WTC11 (cell line): ENCODE results near the gene CNFN. TPM values are rescaled to one million over a fixed set of nuclear protein-coding genes. Genes with fewer than 3 reads are reported as not detected.
A peak's percentile ranks its signal among the peaks of the same experiment; 100 is the strongest.

Experiments
- ATAC-seq: fragments of 200-7000 bp; cut with Tn5 transposase; 2 replicates; pipeline ENCODE4 v1.10.0; 2021; ENCODE audit warnings: mild to moderate bottlenecking, moderate library complexity
- CTCF ChIA-PET: fragments of 300-600 bp; sonication (Branson Sonifier 250); formaldehyde crosslinking; loops from one replicate; lab custom pipeline; 2021; ENCODE audit warnings: antibody characterized with exemption; lab: Charles Lee
- POLR2A ChIA-PET: fragments of 350-600 bp; sonication (Branson Sonifier 250); formaldehyde crosslinking; loops from one replicate; lab custom pipeline; 2021; ENCODE audit warnings: antibody characterized with exemption; lab: Charles Lee
- DNase-seq: peaks from one replicate; pipeline ENCODE4 v3.0.0; 2021; ENCODE audit warnings: low spot score
- H3K27ac Mint-ChIP-seq: 2 replicates; pipeline ENCODE4 v1.8.0; 2021; ENCODE audit warnings: mixed read lengths
- H3K27me3 Mint-ChIP-seq: 2 replicates; pipeline ENCODE4 v1.8.0; 2021; ENCODE audit warnings: low read depth, mild to moderate bottlenecking, moderate library complexity, mixed read lengths
- H3K36me3 Mint-ChIP-seq: 2 replicates; pipeline ENCODE4 v1.8.0; 2021; ENCODE audit warnings: mixed read lengths
- H3K4me1 Mint-ChIP-seq: 2 replicates; pipeline ENCODE4 v1.8.0; 2022; ENCODE audit warnings: mixed read lengths
- H3K4me3 Mint-ChIP-seq: 2 replicates; pipeline ENCODE4 v1.8.0; 2021; ENCODE audit warnings: mild to moderate bottlenecking, moderate library complexity, mixed read lengths
- H3K9me3 Mint-ChIP-seq: 2 replicates; pipeline ENCODE4 v1.8.0; 2021; ENCODE audit warnings: mixed read lengths
- AR ChIP-seq: fragments of 250-450 bp; sonication (Bioruptor Pico); IDR thresholded peaks from 2 replicates; pipeline ENCODE4 v1.9.0; 2021; ENCODE audit warnings: mild to moderate bottlenecking
- ELF4 ChIP-seq: sonication (generic); formaldehyde crosslinking; IDR thresholded peaks from 2 replicates; pipeline ENCODE4 v1.8.1; 2022; ENCODE audit warnings: low read depth, mild to moderate bottlenecking, moderate library complexity, missing genetic modification reagents
- FOXJ3 ChIP-seq: sonication (generic); formaldehyde crosslinking; IDR thresholded peaks from 2 replicates; pipeline ENCODE4 v1.9.0; 2021; ENCODE audit warnings: missing genetic modification reagents, mild to moderate bottlenecking, borderline replicate concordance
- GTF2I ChIP-seq: fragments of 250-450 bp; sonication (Bioruptor Pico); conservative IDR thresholded peaks from 2 replicates; pipeline ENCODE4 v1.4.0; 2021; ENCODE audit warnings: mild to moderate bottlenecking
- IRF2 ChIP-seq: sonication (generic); formaldehyde crosslinking; IDR thresholded peaks from 2 replicates; pipeline ENCODE4 v1.8.0; 2022; ENCODE audit warnings: low read depth, missing genetic modification reagents, borderline replicate concordance
- MYBL2 ChIP-seq: sonication (generic); formaldehyde crosslinking; IDR thresholded peaks from 2 replicates; pipeline ENCODE4 v1.8.1; 2023; ENCODE audit warnings: mild to moderate bottlenecking, moderate library complexity, missing genetic modification reagents
- NFYB ChIP-seq: sonication (generic); formaldehyde crosslinking; conservative IDR thresholded peaks from 2 replicates; pipeline ENCODE4 v1.8.0; 2022; ENCODE audit warnings: low read depth, missing genetic modification reagents
- STAT6 ChIP-seq: sonication (generic); formaldehyde crosslinking; conservative IDR thresholded peaks from 2 replicates; pipeline ENCODE4 v1.8.1; 2023; ENCODE audit warnings: mild to moderate bottlenecking, low read depth, missing genetic modification reagents, moderate library complexity
- TEAD4 ChIP-seq: sonication (generic); formaldehyde crosslinking; IDR thresholded peaks from 2 replicates; pipeline ENCODE4 v1.8.0; 2022; ENCODE audit warnings: mild to moderate bottlenecking, missing genetic modification reagents
- USF2 ChIP-seq: sonication (generic); formaldehyde crosslinking; IDR thresholded peaks from 2 replicates; pipeline ENCODE4 v1.8.1; 2023; ENCODE audit warnings: mild to moderate bottlenecking, missing genetic modification reagents, moderate library complexity
- ZBTB21 ChIP-seq: sonication (generic); formaldehyde crosslinking; IDR thresholded peaks from 2 replicates; pipeline ENCODE4 v1.8.1; 2023; ENCODE audit warnings: mild to moderate bottlenecking, missing genetic modification reagents, borderline replicate concordance
- ZBTB43 ChIP-seq: sonication (generic); formaldehyde crosslinking; IDR thresholded peaks from 2 replicates; pipeline ENCODE4 v1.8.1; 2023; ENCODE audit warnings: mild to moderate bottlenecking, missing genetic modification reagents
- ZNF219 ChIP-seq: sonication (generic); formaldehyde crosslinking; IDR thresholded peaks from 2 replicates; pipeline ENCODE4 v1.8.0; 2023; ENCODE audit warnings: missing genetic modification reagents, mild to moderate bottlenecking, borderline replicate concordance
- ZNF671 ChIP-seq: fragments of 250-450 bp; sonication (Bioruptor Pico); IDR thresholded peaks from 2 replicates; pipeline ENCODE4 v1.8.0; 2021; ENCODE audit warnings: mild to moderate bottlenecking
- total RNA-seq: library from RNA; stranded (reverse); gene quantifications from 3 replicates; pipeline ENCODE4 v1.2.3, GENCODE V29; 2021
- TF ChIP-seq, protein P1 (sequence below): sonication (generic); formaldehyde crosslinking; IDR thresholded peaks from 2 replicates; pipeline ENCODE4 v1.8.0; 2022; ENCODE audit warnings: mild to moderate bottlenecking, missing genetic modification reagents
- TF ChIP-seq, protein P2 (sequence below): sonication (generic); formaldehyde crosslinking; IDR thresholded peaks from 2 replicates; pipeline ENCODE4 v1.8.1; 2023; ENCODE audit warnings: mild to moderate bottlenecking, missing genetic modification reagents
- TF ChIP-seq, protein P3 (sequence below): sonication (generic); formaldehyde crosslinking; IDR thresholded peaks from 2 replicates; pipeline ENCODE4 v1.8.0; 2023; ENCODE audit warnings: missing genetic modification reagents
- TF ChIP-seq, protein P4 (sequence below): sonication (generic); formaldehyde crosslinking; IDR thresholded peaks from 2 replicates; pipeline ENCODE4 v1.8.1; 2022; ENCODE audit warnings: low read depth, missing genetic modification reagents, borderline replicate concordance

Gene CNFN
- total RNA-seq, 1 experiment from 2014 or later, result 9.6 TPM

- peak; percentile 62 for DNase-seq
- CTCF ChIA-PET, result interaction anchor here (0.9 to 3.3 kb wide), 7 partner anchors 11 to 149 kb away, joined by 3 to 16 read pairs (median 7); no protein-coding TSS in a partner anchor
These were observed 22.1 kb upstream of the CNFN start for GRCh38 chr19:42412227-42412626.

DNA sequence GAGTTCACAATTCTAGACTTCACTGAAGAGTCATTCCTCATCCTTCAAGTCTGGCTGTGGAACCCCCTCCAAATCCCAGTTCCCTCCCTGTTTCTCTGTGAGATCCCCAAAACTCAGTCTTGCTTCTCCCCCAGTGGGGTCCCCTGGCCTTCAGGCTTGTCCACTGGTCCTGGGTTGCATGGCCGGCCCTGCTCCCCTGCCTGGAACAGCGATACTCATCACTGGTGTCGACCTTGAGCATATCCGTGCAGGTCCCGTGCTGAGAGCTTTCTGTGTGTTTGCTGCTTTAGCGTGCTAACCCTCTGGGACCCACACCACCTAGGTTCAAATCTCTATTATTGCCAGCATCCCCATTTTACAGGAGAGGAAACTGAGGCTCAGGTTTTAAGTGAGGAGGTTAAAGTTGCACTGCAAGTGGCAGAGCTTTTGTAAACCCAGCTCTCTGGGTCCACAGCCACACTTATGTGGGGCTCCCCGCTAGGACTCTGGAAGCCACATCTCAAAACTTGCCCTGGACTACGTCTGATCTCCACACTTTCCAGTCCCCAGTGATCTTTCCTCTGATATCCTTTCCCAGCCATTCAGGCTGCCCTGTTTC lies 21.6 kb upstream of the CNFN start:
- no peak overlapping the region for H3K4me3 Mint-ChIP-seq
- POLR2A ChIA-PET, result interaction anchor here (1.6 kb wide), 1 partner anchor 12 kb away, joined by 7 read pairs; no protein-coding TSS in a partner anchor
- CTCF ChIA-PET, result interaction anchor here (0.9 to 3.3 kb wide), 6 partner anchors 10 to 150 kb away, joined by 4 to 16 read pairs (median 8); no protein-coding TSS in a partner anchor

More at GRCh38 chr19:42412227-42412626, 22.1 kb upstream of the CNFN start:
- H3K9me3 Mint-ChIP-seq, result no peaks in the 10 kb centered on the region
- ATAC-seq, result peak; percentile 82
- POLR2A ChIA-PET, result interaction anchor here (1.6 kb wide), 1 partner anchor 11 kb away, joined by 7 read pairs; no protein-coding TSS in a partner anchor
- H3K4me3 Mint-ChIP-seq, result no peak overlapping the region
- H3K4me1 Mint-ChIP-seq, result peaks cover 15% of the 10 kb centered on the region
- peaks cover 90% of the 10 kb centered on the region for H3K27me3 Mint-ChIP-seq
- 0 out of 2 replicates have a peak, but pooled peaks cover 6% of the 10 kb centered on the region for H3K36me3 Mint-ChIP-seq
- no peak for TF ChIP-seq ELF4 (CRISPR knock-in tag)
- no peak for TF ChIP-seq TEAD4
- peak; percentile 54; the same call in 1 of the 2 replicates for TF ChIP-seq USF2 (CRISPR knock-in tag)
- TF ChIP-seq GTF2I (CRISPR knock-in tag), result no peak
- TF ChIP-seq, protein P1, sequence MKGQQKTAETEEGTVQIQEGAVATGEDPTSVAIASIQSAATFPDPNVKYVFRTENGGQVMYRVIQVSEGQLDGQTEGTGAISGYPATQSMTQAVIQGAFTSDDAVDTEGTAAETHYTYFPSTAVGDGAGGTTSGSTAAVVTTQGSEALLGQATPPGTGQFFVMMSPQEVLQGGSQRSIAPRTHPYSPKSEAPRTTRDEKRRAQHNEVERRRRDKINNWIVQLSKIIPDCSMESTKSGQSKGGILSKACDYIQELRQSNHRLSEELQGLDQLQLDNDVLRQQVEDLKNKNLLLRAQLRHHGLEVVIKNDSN (CRISPR knock-in tag), result peak; percentile 39; the same call in 1 of the 2 replicates
- no peak for TF ChIP-seq ZBTB43 (CRISPR knock-in tag)
- TF ChIP-seq ZNF219, result no peak
- TF ChIP-seq, all 79 proteins: peak for 2
- no peak overlapping the region for H3K27ac Mint-ChIP-seq

More for the DNA sequence above, 21.6 kb upstream of the CNFN start:
- Mint-ChIP-seq H3K9me3 (no peaks in the 10 kb centered on the region), H3K27me3 (peaks cover 94% of the 10 kb centered on the region), H3K4me1 (peaks cover 15% of the 10 kb centered on the region), H3K36me3 (0 out of 2 replicates have a peak, but pooled peaks cover 6% of the 10 kb centered on the region), H3K27ac (no peak overlapping the region)
- TF ChIP-seq, protein P2, sequence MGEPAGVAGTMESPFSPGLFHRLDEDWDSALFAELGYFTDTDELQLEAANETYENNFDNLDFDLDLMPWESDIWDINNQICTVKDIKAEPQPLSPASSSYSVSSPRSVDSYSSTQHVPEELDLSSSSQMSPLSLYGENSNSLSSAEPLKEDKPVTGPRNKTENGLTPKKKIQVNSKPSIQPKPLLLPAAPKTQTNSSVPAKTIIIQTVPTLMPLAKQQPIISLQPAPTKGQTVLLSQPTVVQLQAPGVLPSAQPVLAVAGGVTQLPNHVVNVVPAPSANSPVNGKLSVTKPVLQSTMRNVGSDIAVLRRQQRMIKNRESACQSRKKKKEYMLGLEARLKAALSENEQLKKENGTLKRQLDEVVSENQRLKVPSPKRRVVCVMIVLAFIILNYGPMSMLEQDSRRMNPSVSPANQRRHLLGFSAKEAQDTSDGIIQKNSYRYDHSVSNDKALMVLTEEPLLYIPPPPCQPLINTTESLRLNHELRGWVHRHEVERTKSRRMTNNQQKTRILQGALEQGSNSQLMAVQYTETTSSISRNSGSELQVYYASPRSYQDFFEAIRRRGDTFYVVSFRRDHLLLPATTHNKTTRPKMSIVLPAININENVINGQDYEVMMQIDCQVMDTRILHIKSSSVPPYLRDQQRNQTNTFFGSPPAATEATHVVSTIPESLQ (CRISPR knock-in tag), result no peak
- TF ChIP-seq GTF2I (CRISPR knock-in tag), result no peak
- TF ChIP-seq, protein P3, sequence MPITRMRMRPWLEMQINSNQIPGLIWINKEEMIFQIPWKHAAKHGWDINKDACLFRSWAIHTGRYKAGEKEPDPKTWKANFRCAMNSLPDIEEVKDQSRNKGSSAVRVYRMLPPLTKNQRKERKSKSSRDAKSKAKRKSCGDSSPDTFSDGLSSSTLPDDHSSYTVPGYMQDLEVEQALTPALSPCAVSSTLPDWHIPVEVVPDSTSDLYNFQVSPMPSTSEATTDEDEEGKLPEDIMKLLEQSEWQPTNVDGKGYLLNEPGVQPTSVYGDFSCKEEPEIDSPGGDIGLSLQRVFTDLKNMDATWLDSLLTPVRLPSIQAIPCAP (CRISPR knock-in tag), result no peak
- TF ChIP-seq AR (CRISPR knock-in tag), result no peak
- TF ChIP-seq ZBTB21 (CRISPR knock-in tag), result no peak
- no peak for TF ChIP-seq ZNF671 (CRISPR knock-in tag)
- TF ChIP-seq MYBL2 (CRISPR knock-in tag), result no peak
- no peak for TF ChIP-seq STAT6 (CRISPR knock-in tag)
- no peak for TF ChIP-seq FOXJ3 (CRISPR knock-in tag)
- no peak for TF ChIP-seq IRF2 (CRISPR knock-in tag)
- no peak for TF ChIP-seq NFYB (CRISPR knock-in tag)
- TF ChIP-seq, protein P4, sequence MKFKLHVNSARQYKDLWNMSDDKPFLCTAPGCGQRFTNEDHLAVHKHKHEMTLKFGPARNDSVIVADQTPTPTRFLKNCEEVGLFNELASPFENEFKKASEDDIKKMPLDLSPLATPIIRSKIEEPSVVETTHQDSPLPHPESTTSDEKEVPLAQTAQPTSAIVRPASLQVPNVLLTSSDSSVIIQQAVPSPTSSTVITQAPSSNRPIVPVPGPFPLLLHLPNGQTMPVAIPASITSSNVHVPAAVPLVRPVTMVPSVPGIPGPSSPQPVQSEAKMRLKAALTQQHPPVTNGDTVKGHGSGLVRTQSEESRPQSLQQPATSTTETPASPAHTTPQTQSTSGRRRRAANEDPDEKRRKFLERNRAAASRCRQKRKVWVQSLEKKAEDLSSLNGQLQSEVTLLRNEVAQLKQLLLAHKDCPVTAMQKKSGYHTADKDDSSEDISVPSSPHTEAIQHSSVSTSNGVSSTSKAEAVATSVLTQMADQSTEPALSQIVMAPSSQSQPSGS (CRISPR knock-in tag), result no peak
- DNase-seq, result no peak
- no peak for ATAC-seq
